Neural cell (in vitro differentiated cells): ENCODE measurements around the gene ATG7. TPM values are rescaled to one million over a fixed set of nuclear protein-coding genes. Genes with fewer than 3 reads are reported as not detected.

Experiments used
- H2AFZ ChIP-seq: fragments of 200-600, 300-800 bp; sonication (generic), shearing (Covaris generic); 2 replicates; pipeline ENCODE4 v1.6.0; 2014; ENCODE audit warnings: low read depth, mild to moderate bottlenecking, antibody characterized with exemption, low read length, moderate library complexity
- H3F3A ChIP-seq: fragments of 200-600 bp; shearing (Covaris generic); 2 replicates; pipeline ENCODE4 v1.6.1; 2016; ENCODE audit warnings: mild to moderate bottlenecking, moderate library complexity, mixed read lengths, antibody characterized with exemption, low read length; ENCODE audit not compliant: insufficient read depth, poor library complexity, severe bottlenecking
- H3K27ac ChIP-seq: fragments of 200-600, 300-800 bp; sonication (generic), shearing (Covaris generic); 2 replicates; pipeline ENCODE4 v1.5.1; 2014; ENCODE audit warnings: mild to moderate bottlenecking, low read length, moderate library complexity
- H3K27me3 ChIP-seq: fragments of 300-800, 200-600 bp; sonication (generic), shearing (Covaris generic); 2 replicates; pipeline ENCODE4 v1.6.0; 2014; ENCODE audit warnings: mild to moderate bottlenecking, low read depth, low read length, moderate library complexity; ENCODE audit not compliant: insufficient read depth
- H3K36me3 ChIP-seq: fragments of 300-800, 200-600 bp; sonication (generic), shearing (Covaris generic); 2 replicates; pipeline ENCODE4 v1.5.1; 2014; ENCODE audit warnings: mild to moderate bottlenecking, antibody characterized with exemption, low read length, moderate library complexity; ENCODE audit not compliant: insufficient read depth
- H3K4me2 ChIP-seq: fragments of 300-800, 200-600 bp; sonication (generic), shearing (Covaris generic); 2 replicates; pipeline ENCODE4 v1.6.0; 2014; ENCODE audit warnings: mild to moderate bottlenecking, low read length
- H3K4me3 ChIP-seq: fragments of 300-800, 200-600 bp; sonication (generic), shearing (Covaris generic); 2 replicates; pipeline ENCODE4 v1.5.1; 2014; ENCODE audit warnings: mild to moderate bottlenecking, low read length, moderate library complexity
- H3K79me2 ChIP-seq: fragments of 200-600 bp; shearing (Covaris generic); replicated peaks from 2 replicates; pipeline ENCODE4 v1.6.0; 2014; ENCODE audit warnings: mild to moderate bottlenecking, low read length, moderate library complexity; ENCODE audit not compliant: insufficient read depth
- H3K9ac ChIP-seq: fragments of 300-800, 200-600 bp; sonication (generic), shearing (Covaris generic); 2 replicates; pipeline ENCODE4 v1.6.1; 2016; ENCODE audit warnings: mild to moderate bottlenecking, low read length, mixed read lengths
- H3K9me2 ChIP-seq: fragments of 200-600 bp; shearing (Covaris generic); 2 replicates; pipeline ENCODE4 v1.6.1; 2016; ENCODE audit warnings: mild to moderate bottlenecking, low read length, mixed read lengths; ENCODE audit not compliant: insufficient read depth
- H3K9me3 ChIP-seq: fragments of 200-600, 300-800 bp; sonication (generic), shearing (Covaris generic); 2 replicates; pipeline ENCODE4 v1.6.1; 2016; ENCODE audit warnings: mild to moderate bottlenecking, mixed run types, low read length, moderate library complexity, mixed read lengths
- H4K20me1 ChIP-seq: fragments of 200-600 bp; shearing (Covaris generic); 2 replicates; pipeline ENCODE4 v1.6.1; 2016; ENCODE audit warnings: mild to moderate bottlenecking, mixed run types; ENCODE audit not compliant: insufficient read depth
- EP300 ChIP-seq: fragments of 450-650 bp; conservative IDR thresholded peaks from 2 replicates; pipeline ENCODE4 v1.6.1; 2014; ENCODE audit warnings: antibody characterized with exemption, mild to moderate bottlenecking, moderate library complexity; ENCODE audit not compliant: poor library complexity, severe bottlenecking
- EZH2 ChIP-seq: fragments of 200-600, 300-800 bp; shearing (Covaris generic), sonication (generic); IDR thresholded peaks from 2 replicates; pipeline ENCODE4 v1.6.1; 2014; ENCODE audit warnings: antibody characterized with exemption, low read length, borderline replicate concordance, mild to moderate bottlenecking; ENCODE audit not compliant: insufficient read depth, poor library complexity, severe bottlenecking
- MXI1 ChIP-seq: fragments of 450-650 bp; conservative IDR thresholded peaks from 2 replicates; pipeline ENCODE4 v1.6.1; 2014; ENCODE audit warnings: antibody characterized with exemption, mild to moderate bottlenecking; ENCODE audit not compliant: poor library complexity, severe bottlenecking
- POLR2AphosphoS5 ChIP-seq: IDR thresholded peaks from 2 replicates; pipeline ENCODE4 v1.6.1; 2012
- RAD21 ChIP-seq: fragments of 450-650 bp; conservative IDR thresholded peaks from 2 replicates; pipeline ENCODE4 v1.6.1; 2014; ENCODE audit warnings: antibody characterized with exemption, mild to moderate bottlenecking, moderate library complexity
- SMC3 ChIP-seq: fragments of 450-650 bp; conservative IDR thresholded peaks from 2 replicates; pipeline ENCODE4 v1.6.1; 2014; ENCODE audit warnings: antibody characterized with exemption, mild to moderate bottlenecking, moderate library complexity; ENCODE audit not compliant: poor library complexity
- TAF1 ChIP-seq: IDR thresholded peaks from 2 replicates; pipeline ENCODE4 v1.6.1; 2012; ENCODE audit warnings: low read depth
- polyA plus RNA-seq: library from polyadenylated mRNA; depleted of rRNA; stranded (reverse); fragments of >200 nt; gene quantifications from 2 replicates; pipeline ENCODE4 v1.2.3, GENCODE V29; 2014
- TF ChIP-seq, protein P1 (sequence below): fragments of 450-650 bp; IDR thresholded peaks from 2 replicates; pipeline ENCODE4 v1.5.1; 2014; ENCODE audit warnings: antibody characterized with exemption, mild to moderate bottlenecking, moderate library complexity; ENCODE audit not compliant: poor library complexity, severe bottlenecking
- TF ChIP-seq, protein P2 (sequence below): IDR thresholded peaks from 2 replicates; pipeline ENCODE4 v1.6.1; 2012; ENCODE audit warnings: borderline replicate concordance

The ATG7 gene
- polyA plus RNA-seq, 1 donor from 2014 or later = 28.8 TPM

DNA sequence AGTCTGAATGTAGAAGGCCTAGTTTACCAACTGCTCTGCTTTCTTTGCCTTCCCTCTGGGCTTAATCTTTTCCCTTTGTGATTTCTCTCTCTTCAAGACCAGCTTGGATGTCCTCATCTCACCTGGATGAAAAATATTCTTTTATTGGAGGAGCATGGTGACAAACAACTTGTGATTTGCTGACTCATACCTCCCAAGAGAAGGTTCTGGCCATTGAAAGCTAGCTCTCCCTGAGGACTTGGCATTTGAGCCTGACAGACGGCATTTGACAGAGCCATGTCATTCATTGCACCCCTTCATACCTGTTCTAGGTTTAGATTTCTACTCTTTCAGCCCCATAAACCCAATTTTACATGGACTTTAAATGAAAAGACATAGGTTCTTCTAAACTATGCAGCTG is 33.3 kb downstream of the ATG7 start:
- Histone ChIP-seq H3K4me2 (no peak overlapping the region), H3K9ac (no peak overlapping the region), H3K36me3 (no peaks in the 10 kb centered on the region), H3K4me3 (no peak overlapping the region), H2AFZ (no peak overlapping the region), H3K9me3 (no peaks in the 10 kb centered on the region), H3K27me3 (no peaks in the 10 kb centered on the region), H3K27ac (no peak overlapping the region), H4K20me1 (no peaks in the 10 kb centered on the region), H3F3A (no peaks in the 10 kb centered on the region), H3K9me2 (no peaks in the 10 kb centered on the region), H3K79me2 (no peaks in the 10 kb centered on the region)
- no peak for TF ChIP-seq EP300
- no peak for TF ChIP-seq MXI1
- TF ChIP-seq, protein P1, sequence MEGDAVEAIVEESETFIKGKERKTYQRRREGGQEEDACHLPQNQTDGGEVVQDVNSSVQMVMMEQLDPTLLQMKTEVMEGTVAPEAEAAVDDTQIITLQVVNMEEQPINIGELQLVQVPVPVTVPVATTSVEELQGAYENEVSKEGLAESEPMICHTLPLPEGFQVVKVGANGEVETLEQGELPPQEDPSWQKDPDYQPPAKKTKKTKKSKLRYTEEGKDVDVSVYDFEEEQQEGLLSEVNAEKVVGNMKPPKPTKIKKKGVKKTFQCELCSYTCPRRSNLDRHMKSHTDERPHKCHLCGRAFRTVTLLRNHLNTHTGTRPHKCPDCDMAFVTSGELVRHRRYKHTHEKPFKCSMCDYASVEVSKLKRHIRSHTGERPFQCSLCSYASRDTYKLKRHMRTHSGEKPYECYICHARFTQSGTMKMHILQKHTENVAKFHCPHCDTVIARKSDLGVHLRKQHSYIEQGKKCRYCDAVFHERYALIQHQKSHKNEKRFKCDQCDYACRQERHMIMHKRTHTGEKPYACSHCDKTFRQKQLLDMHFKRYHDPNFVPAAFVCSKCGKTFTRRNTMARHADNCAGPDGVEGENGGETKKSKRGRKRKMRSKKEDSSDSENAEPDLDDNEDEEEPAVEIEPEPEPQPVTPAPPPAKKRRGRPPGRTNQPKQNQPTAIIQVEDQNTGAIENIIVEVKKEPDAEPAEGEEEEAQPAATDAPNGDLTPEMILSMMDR = no peak
- no peak for TF ChIP-seq POLR2AphosphoS5
- no peak for TF ChIP-seq RAD21

DNA sequence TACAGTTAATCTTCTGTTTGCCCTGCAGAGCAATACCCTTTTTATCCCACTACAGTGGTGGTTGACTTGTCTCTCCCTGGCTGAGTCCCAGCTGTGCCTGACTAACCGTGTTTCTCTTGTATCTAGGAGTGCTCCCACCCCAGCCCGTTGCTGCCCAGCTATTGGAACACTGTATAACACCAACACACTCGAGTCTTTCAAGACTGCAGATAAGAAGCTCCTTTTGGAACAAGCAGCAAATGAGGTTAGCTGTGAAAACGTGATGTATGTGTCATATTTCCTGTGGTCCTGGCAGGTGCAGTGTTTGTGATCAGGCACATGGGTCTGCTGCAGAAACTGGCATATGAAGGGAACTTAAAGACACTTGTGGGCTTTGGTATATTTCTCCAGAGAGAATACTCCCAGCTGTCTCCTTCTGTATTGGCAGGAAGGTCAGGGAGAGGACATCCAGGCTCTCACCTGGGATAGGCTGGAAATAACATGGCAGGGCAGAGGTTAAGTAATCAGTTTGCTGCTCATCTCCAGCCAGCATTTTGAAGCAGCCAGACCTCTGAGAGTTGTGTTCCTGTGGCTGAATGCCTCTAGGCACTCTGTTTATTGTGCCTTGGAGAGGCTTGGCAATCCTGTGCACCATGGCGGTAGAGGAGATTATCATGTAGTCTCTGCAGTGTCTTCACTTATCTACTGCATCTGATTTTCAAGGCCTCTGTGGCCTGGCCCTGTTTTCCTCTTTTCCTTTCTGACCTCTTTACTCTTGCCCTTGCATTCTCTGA is 34.8 kb downstream of the ATG7 start:
- Histone ChIP-seq H3K9me3 (no peaks in the 10 kb centered on the region), H4K20me1 (no peaks in the 10 kb centered on the region), H3F3A (no peaks in the 10 kb centered on the region), H3K79me2 (no peaks in the 10 kb centered on the region), H3K9ac (no peak overlapping the region), H3K9me2 (no peaks in the 10 kb centered on the region), H2AFZ (no peak overlapping the region), H3K36me3 (no peaks in the 10 kb centered on the region), H3K27ac (no peak overlapping the region), H3K4me2 (no peak overlapping the region), H3K27me3 (no peaks in the 10 kb centered on the region), H3K4me3 (no peak overlapping the region)
- no peak for TF ChIP-seq SMC3
- TF ChIP-seq, protein P1 = no peak
- no peak for TF ChIP-seq EZH2
- TF ChIP-seq, protein P2, sequence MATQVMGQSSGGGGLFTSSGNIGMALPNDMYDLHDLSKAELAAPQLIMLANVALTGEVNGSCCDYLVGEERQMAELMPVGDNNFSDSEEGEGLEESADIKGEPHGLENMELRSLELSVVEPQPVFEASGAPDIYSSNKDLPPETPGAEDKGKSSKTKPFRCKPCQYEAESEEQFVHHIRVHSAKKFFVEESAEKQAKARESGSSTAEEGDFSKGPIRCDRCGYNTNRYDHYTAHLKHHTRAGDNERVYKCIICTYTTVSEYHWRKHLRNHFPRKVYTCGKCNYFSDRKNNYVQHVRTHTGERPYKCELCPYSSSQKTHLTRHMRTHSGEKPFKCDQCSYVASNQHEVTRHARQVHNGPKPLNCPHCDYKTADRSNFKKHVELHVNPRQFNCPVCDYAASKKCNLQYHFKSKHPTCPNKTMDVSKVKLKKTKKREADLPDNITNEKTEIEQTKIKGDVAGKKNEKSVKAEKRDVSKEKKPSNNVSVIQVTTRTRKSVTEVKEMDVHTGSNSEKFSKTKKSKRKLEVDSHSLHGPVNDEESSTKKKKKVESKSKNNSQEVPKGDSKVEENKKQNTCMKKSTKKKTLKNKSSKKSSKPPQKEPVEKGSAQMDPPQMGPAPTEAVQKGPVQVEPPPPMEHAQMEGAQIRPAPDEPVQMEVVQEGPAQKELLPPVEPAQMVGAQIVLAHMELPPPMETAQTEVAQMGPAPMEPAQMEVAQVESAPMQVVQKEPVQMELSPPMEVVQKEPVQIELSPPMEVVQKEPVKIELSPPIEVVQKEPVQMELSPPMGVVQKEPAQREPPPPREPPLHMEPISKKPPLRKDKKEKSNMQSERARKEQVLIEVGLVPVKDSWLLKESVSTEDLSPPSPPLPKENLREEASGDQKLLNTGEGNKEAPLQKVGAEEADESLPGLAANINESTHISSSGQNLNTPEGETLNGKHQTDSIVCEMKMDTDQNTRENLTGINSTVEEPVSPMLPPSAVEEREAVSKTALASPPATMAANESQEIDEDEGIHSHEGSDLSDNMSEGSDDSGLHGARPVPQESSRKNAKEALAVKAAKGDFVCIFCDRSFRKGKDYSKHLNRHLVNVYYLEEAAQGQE = no peak
- no peak for TF ChIP-seq POLR2AphosphoS5
- TF ChIP-seq TAF1 = no peak
- TF ChIP-seq EP300 = no peak
- no peak for TF ChIP-seq MXI1
- no peak for TF ChIP-seq RAD21
